Measurements from ENCODE around the gene USP36.
"Not testable (repeated sequence)": the region's sequence is repeated elsewhere in the genome, so short reads cannot be mapped to it uniquely, and the experiment has no call there.

The USP36 gene

DNA sequence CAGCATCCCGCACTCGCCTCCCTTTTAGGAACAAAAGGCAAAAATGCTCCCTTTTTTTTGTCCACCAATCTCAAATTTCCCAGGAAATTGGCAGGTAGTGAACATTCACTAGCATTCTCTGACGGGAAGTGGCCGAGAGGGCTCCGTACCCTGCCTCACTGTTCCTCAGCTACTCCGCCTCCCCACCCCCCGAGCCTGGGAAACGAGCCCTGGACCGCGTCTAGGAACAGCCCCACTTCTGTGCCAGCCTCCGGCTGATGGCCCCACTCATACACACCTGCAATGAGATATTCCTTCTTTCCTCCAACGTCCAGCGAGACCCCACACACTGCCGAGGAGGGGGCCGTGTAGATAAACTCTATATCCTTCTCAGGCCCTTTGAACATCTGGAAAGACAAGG is 30.0 kb upstream of the USP36 start:
- DNase-seq = no peak

DNA sequence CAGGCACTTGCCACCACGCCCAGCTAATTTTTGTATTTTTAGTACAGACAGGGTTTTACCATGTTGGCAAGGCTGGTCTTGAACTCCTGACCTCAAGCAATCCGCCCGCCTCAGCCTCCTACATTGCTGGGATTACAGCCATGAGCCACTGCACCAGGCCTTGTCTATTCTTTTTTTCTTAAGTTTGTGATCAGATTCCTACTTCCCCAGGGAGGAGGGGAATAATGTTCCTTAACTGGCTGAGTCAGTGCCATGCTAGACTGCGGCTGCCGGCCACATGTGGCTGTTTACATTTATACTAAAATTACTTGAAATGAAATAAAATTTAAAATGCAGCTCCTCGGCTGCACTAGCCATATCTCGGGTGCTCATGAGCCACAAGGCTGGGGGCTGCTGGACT is 27.8 kb upstream of the USP36 start:
- no peak for DNase-seq

DNA sequence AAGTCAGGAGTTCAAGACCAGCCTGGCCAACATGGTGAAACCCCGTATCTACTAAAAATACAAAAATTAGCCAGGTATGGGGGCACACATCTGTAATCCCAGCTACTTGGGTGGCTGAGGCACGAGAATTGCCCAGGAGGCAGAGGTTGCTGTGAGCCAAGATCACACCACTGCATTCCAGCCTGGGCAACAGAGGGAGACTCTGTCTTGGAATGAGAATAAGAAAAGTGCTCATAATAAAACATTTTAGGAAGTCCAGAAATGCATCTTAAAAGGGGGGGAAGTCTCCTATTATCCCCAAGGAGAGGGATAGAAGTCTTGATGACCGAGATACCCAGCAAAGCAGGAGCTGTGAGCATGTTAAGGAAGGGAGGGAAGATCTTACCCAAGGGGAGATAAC is 26.4 kb upstream of the USP36 start:
- not testable (repeated sequence) for DNase-seq

DNA sequence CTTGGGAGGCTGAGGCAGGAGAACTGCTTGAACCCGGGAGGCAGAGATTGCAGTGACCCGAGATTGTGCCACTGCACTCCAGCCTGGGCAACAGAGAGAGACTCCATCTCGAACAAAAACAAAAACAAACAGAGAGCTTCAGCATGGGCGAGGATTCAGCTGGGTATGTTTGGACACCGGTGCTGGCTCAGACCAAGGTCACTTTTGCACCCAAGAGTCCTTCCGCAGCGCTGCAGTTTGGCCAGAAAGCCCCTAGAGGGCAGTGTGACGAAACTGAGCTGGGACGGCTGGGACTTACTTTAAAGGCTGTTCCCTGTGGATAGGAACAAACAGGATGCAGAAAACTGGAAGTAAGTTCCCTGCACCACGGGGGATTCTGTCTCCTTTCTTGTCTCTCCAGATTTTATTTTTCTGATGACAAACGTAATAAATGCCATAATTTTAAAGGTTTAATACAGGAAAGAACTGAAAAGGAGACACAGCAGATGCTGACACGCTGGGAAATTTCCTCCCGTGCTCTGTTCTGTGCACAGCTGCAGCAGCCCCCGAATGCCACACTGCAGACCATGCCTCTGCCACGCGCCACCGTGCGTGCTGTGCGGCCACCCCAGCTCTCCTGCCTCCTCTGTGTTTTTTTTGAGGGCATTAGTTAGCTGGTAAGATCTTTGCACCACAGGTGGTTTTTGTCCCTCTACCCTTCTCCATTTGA is 25.2 kb upstream of the USP36 start:
- peak; percentile 30 for DNase-seq

DNA sequence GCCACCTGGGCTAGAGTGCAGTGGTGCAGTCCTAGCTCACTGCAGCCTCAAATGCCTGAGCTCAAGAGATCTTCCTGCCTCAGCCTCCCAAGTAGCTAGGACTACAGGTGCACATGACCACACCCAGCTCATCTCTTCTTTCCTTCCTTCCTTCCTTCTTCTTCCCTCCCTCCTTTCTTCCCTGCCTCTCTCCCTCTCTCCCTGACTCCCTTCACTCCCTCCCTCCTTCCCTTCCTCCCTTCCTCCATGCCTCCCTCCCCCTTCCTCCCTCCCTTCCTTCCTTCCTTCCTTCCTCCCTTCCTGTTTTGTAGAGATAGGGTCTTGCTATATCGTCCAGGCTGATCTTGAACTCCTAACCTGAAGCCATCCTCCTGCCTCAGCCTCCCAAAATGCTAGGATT is 23.5 kb upstream of the USP36 start:
- no peak for DNase-seq

DNA sequence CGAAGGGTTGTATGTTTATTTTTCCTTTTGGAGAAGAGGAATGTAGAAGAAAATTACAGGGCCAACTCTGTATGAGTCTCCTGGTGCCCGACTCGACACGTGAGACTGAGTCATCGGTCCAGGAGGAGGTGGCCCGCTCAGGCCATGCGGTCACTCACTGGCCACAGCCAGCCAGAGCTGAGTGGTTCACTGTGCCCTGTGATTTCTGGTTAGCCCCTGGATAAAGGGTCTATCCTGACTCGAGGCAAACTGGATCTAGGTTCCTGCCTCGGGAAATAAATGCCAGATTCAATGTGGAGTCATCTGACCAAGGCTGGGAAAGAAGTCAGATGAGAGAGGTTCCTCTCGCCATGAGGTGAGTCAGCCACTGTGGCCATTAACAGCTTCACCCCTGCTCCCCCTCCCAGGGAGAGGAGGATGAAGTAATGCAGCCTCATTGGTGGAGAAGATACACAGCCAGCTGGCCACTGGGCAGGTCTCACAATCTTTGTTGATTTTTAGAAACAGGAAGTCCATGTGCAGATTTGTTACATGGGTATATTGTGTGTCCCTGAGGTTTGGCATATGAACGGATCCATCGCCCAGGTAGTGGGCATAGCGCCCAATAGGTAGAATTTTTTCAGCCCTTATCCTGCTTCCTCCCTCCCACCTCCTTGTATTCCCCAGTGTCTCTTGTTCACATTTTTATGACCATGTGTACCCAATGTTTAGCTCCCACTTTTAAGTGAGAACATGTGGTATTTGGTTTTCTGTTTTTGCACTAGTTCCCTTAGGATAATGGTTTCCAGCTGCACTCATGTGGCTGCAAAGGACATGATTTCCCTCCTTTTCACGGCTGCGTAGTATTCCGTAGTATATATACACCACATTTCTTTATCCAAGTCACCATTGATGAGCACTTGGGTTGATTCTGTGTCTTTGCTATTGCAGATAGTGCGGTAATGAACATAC is 21.7 kb upstream of the USP36 start:
- no peak for DNase-seq

DNA sequence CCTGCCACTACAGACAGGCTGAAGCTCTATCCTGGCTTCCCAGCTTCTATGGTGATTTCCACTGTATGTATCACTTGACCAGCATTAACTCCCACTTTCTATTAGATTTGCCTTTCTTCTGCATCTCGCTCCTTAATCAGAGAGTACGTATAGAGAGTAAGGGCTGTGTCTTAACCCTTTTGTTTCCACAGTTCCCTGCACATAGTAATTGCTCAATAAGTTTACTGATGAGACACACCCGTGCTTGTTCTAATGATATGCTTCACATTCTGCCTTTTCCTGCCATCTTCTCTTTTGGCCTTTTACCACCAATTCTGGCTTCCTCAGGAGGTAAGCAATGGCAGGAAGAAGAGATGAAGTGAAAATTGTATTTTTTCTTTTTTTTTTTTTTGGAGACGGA is 20.6 kb upstream of the USP36 start:
- DNase-seq = no peak

DNA sequence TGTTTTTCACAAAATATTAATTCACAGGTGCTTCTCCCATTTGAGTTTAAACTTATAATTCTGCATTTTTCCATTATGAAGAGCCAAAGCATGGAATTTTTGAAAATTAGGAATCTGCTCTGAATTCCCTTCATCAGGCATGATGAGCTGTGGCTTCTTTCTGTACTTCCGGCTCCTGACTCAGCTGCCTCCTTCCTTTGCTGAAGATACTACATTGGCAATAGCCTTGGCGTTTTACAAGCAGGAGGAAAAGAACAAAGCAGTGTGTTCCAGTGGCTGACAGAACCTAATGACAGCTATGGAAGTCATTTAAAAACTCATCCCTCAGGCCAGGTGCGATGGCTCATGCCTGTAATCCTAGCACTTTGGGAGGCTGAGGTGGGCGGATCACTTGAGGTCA is 18.4 kb upstream of the USP36 start:
- no peak for DNase-seq

DNA sequence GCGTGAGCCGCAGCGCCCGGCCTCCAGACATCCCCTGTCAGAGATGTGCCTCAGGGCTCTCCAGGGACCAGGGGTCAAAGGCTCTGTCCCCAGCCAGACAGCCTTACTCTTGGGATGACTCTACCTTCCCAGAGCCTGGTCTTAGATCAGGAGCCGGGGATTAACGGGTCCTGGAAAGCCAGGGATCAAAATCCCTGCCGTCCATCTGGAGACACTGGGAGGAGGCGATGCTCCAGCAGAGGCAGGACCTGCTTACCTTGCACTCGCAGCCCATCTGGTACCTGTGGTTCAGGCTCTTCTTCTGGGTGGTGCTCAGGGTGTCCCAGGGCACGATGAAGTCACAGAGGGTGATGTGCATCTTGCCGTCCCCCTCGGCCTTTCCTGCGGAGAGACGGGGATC is 16.7 kb upstream of the USP36 start:
- no peak for DNase-seq

DNA sequence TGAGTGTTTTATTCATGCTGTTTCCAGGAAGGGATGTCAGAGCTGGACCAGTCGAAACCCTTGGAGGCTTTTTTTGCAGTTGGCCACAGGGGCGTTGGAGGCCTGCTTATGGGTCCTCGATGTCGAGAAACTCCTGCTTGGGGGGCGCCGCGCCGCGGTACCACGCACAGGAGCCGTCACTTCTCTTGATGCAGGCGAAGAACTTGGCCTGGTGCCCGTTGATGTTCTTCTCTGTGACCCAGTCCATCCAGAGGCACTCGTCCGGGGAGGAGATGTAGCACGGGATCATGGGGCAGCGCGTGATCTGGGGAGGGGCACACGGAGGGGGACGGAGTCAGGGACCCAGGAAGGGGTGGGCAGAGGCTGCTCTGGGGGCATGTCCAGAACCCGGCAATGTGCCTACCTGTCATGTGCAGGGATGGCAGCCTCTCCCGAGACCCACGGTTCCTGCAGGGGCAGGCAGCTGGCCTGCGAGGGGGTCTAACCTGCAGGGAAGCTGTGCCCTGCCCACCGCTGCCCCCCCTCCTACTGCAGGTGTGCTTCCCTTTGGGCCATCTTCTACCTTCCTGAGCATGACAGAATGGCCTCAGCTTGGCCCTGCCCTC is 15.0 kb upstream of the USP36 start:
- no peak for DNase-seq

DNA sequence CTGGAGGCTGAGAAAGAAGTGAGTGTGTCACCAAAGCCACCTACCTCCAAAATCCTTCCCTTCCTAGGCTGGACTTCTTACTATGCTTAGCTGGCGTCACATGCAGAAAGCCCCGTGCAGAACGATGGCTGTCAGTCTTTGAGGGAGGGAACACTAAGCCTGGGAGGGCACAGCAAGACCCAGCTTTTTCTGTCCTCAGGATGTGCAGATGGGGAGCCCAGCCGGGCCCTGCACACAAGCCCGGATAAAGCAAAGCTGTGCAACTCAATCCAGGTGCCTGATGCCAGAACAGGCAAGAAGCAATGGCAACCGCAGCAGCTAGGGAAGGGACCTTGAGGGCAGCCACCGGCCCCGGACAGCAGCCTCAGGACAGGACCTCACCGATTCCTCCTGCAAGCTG is 13.9 kb upstream of the USP36 start:
- no peak for DNase-seq

DNA sequence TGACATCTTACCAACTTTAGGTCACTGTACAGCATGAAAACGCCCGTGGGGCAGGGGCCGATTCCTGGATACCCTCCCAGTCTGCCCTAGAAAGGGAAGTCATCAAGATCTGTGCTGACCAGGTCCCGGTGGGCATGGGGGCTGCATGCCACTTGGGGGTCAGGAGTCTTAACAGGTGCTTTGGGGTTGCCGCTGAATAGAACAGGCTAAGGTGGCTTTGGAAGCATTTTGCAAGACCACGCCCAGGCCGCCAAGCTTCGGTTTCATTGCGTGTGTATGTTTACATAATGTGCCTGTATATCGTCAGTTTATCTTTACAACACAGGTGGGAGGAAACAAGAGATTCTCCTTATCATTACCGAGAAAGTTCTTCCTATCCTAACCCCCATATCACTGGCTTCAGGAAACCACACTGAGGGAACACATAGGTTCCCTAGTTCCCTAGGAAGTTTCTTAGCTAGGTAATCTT is 13.3 kb upstream of the USP36 start:
- no peak for DNase-seq

DNA sequence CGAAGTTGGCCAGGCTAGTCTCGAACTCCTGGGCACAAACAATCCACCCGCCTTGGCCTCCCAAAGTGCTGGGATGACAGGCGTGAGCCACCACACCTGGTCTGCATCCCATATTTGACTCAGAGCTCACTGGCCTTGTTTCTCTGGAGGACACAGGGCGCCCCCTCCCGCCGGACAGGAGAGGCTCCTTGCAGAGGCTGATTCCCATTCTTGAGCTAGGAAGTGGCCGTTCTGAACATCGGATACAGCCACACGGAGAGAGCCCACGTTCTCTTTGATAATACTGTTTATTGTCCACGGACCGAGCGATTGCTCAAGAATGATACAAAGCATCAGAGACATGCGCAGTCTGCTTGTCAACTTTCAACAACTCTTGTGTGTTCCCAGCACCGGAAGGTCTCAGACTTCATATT is 12.1 kb upstream of the USP36 start:
- no peak for DNase-seq

DNA sequence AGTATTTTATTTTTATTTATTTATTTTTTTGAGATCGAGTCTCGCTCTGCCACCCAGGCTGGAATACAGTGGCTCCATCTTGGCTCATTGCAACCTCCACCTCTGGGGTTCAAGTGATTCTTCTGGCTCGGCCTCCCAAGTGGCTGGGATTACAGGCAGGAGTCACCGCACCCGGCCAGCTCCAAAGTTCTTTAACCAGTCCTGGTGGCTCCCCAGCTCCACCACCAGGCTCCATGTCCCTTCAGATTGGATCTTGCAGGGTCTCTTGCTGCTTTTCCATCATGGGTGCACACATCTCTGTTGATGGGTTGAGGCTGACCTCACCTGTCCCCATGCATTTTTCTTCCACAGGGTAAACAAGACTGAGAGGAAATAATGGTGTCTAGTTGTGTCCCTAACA is 8.4 kb upstream of the USP36 start:
- DNase-seq = no peak

DNA sequence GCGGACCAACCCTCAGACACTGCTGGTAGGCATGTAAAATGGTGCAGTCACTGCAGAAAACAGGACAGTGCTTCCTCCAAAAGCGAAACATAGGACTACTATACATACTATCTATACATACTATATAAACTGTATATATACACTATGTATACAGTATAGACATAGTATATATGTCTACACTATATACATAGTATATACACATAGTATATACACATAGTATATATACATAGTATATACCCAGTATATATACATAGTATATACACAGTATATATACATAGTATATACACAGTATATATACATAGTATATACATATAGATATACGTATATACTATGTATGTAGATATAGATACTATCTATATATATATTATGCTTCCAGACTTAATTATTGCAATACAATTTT is 6.4 kb upstream of the USP36 start:
- DNase-seq = no peak

DNA sequence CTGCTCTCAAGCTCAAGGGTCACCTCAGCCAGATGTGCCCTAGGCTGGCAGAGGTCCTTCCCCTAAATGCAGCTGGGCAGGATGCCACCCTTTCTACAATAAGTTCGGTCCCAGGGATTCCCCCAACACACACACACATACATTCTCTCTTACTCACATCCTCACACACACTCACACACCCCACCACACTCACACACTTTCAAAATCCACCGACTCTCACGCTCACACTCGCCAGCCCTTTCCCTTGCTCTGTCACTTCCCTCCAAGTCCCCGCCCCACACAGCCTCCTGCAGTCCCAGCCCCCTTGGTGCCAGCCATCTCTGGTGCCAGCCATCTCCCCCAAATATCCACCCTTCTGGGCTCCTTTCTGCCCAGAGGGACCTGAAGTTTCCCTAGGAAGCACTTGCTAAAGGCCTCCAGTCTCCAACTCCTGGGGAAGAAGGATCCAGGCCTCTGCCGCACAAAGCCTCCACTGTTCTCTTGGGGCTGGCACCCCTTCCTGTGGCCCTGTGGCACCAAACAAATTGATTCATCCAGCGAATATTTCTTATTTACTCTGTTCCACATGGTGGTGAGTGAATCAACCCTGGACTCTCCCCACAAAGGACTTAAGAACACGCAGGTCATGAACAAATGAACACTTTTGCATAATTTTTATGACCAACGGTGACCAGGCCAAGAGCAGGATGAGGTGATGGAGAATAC is 3.8 kb upstream of the USP36 start:
- no peak for DNase-seq

DNA sequence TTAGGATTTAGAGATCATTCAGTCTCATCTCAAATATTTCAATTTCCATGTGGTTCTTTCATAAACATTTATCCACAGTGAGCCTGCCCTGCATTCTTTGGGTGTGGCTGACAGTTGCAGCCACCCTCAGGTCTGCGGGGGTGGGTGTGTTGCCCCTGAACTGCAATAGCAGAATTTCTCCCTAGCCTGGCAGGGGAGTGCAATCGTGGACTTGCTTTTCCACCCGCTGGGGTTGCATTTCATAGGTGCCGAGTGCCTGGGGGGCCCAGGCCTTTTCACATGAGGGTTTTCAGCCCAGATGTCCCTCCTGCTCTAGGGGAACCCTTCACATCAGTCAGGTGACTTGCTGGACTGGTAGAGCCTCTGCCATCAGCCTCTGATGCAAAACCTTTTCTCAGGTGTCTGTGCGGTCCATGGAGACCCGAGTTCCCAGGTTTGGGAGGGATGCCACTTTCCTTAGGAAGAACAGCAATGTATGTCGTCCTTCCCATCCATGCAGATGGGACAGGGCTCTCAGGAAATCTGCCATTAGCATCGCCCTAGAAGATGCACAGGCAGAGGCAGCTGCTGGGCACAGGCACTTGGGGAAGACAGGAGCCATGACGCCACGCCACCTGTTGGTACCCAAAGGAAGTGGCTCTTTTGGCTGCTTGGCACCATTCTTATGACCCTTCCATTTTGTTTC is 2.4 kb upstream of the USP36 start:
- no peak for DNase-seq

DNA sequence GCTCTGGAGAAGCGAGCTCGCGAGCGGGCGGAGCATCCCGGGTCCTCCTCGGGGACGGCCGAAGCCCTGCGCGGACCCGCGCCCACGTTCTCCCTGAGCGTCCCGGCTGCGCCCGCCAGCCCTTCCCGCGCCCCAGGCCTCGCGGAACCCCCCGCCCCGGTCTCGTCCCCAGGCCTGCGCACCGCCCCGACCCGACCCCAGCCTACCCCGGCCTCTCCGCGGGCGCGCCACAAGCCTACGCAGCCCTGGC is 159 bp downstream of the USP36 start:
- DNase-seq = no peak

DNA sequence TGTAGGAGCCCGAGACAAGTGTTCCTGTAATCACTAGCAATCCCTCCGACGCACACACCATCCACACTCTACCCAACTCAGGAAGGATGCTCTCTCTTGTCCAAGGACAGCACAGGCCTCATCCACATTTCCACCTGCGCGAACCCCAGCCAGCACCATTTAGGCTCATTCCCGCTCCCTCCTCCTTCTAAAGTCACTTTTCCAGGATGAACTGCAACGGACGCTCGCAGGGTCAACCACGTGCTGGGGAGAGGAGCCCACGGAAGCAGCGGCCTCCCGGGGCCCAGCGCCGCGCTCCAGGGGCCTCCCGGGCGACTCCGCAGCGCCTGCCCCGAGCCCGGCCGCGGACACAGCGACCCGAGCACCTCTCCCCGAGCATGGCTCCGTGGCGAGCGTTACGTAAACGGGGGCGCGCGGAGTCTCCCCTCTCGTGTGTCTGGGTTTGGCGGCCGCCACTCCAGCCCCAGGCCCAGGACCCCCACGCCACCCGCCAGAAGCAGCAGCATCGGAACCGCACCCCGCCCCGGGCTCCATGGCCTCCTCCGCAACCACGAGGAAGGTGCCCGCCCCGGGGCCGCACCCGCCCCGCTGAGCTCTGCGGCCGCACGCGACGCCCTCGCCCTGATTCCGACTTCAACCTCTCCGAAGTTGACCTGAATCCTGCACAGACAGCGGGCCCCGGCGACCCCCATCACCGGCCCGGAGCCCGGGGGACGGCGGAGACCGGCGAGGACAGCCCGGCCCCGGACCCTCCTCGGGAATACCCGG is 668 bp downstream of the USP36 start:
- no peak for DNase-seq

DNA sequence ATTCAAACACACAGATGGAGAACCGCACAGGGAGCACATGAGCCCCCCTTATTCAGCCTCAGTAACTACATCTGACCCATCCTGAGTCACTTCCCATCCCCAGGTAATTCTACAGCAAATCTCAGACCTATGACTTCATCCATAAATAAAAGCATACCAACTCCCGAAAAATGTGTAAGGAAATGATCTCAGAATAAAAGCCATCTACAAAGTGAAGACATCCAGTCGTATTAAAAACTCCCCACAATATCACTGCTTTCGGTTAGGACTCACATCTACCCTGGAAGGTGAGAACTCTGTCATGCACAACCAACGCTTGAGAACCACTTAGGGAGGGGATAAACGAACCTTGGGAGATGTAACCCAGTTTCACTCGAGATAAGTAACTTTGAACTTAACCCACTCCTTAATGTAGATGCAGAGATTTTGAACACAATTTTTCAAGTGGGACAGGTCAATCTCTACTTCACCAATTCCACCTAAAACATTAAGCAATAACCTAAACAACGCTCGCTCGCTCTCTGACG is 1.3 kb downstream of the USP36 start:
- DNase-seq = no peak

DNA sequence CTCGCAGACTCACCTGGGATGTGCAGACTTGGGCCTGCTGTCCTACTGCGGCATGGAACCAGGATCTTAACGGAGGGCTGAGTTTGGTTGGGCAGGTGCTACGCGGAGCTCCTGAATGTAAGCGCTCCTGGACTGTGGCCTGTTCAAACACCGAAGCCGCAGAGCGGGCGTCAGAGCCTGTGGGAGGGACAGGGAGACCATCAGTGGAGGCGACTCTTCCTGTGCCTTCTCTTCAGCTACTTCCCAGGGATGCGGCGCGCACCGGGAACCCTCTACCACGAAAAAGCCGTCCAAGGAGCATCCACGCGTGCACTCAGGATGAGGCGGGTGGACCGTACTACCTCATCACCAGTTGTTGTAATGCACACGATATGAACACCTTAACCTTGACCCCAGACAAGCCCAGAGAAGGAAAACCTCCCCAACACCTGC is 2.0 kb downstream of the USP36 start:
- DNase-seq = no peak
